Spleen (tissue), 11 donors: ENCODE results near the gene TBC1D22A. TPM values are rescaled to one million over a fixed set of nuclear protein-coding genes. Genes with fewer than 3 reads are reported as not detected.

ENCODE experiments used
- DNase-seq: peaks from one replicate; pipeline ENCODE4 v3.0.0-alpha.2; 2020
- H3K27ac ChIP-seq, 8 donors: fragments of 200-600 bp; sonication (generic) in 7 of 8; 1 replicate in 4 of 8; 2 replicates in 4 of 8; pipeline versions ENCODE4 v1.5.0 to v1.8.0; 2016 to 2021; ENCODE audit warnings: inconsistent platforms in 4 of 8, mild to moderate bottlenecking in 4 of 8, moderate library complexity in 1 of 8
- H3K27me3 ChIP-seq, 7 donors: fragments of 200-600 bp; sonication (generic) in 6 of 7; replicated peaks in 1 of 7; 1 replicate in 4 of 7; 2 replicates in 3 of 7; pipeline versions ENCODE4 v1.5.0 to v1.8.0; 2016 to 2021; ENCODE audit warnings: inconsistent platforms in 3 of 7, mild to moderate bottlenecking in 1 of 7
- H3K36me3 ChIP-seq, 6 donors: fragments of 200-600 bp; sonication (generic) in 5 of 6; 1 replicate in 4 of 6; 2 replicates in 2 of 6; pipeline versions ENCODE4 v1.5.0 to v1.8.0; 2016 to 2021; ENCODE audit warnings: inconsistent platforms in 2 of 6
- H3K4me1 ChIP-seq, 6 donors: fragments of 200-600 bp; sonication (generic) in 5 of 6; 1 replicate in 3 of 6; 2 replicates in 3 of 6; pipeline versions ENCODE4 v1.5.0 to v1.8.0; 2016 to 2021; ENCODE audit warnings: inconsistent platforms in 3 of 6
- H3K4me3 ChIP-seq, 8 donors: fragments of 200-600 bp; sonication (generic) in 7 of 8; 1 replicate in 4 of 8; 2 replicates in 4 of 8; pipeline versions ENCODE4 v1.5.0 to v1.8.0; 2016 to 2021; ENCODE audit warnings: inconsistent platforms in 4 of 8, mild to moderate bottlenecking in 4 of 8, moderate library complexity in 2 of 8
- H3K9me3 ChIP-seq, 8 donors: fragments of 200-600 bp; sonication (generic) in 7 of 8; 1 replicate in 4 of 8; 2 replicates in 4 of 8; pipeline versions ENCODE4 v1.5.0 to v1.8.0; 2016 to 2021; ENCODE audit warnings: inconsistent platforms in 4 of 8
- POLR2A ChIP-seq, 3 donors: fragments of 450-650 bp; IDR thresholded peaks; one replicate each; pipeline ENCODE4 v1.5.1; 2017; ENCODE audit warnings: antibody characterized with exemption in 3 of 3, mild to moderate bottlenecking in 1 of 3
- POLR2AphosphoS5 ChIP-seq, 3 donors: sonication (generic); formaldehyde crosslinking; IDR thresholded peaks; one replicate each; pipeline ENCODE4 v1.5.1; 2017; ENCODE audit warnings: antibody characterized with exemption in 3 of 3
- WGBS, 5 donors: extraction: QIAGEN DNeasy Blood & Tissue Kit in 3 of 5; methylation state at CpG; one replicate each; pipeline versions ENCODE4 v1.1.5 to v1.1.7; 2013 to 2018; 5-methylcytosine and 5-hydroxymethylcytosine counted together
- intact Hi-C: fragments of 100-400 bp; cut with DNase I; formaldehyde crosslinking; loops from one replicate; pipeline ENCODE4 v1.15.0; 2023; ENCODE audit warnings: low total_unique reads
- polyA plus RNA-seq, 3 donors: library from polyadenylated mRNA; stranded (reverse); fragments of 200-250 nt; gene quantifications; one replicate each; pipeline ENCODE4 v1.2.1, GENCODE V29; 2013
- total RNA-seq, 7 donors: library from RNA; depleted of rRNA in 3 of 7; stranded (reverse); fragments of >200 nt in 3 of 7; fragmentation: NEBNext Ultra II Directional in 4 of 7; extraction: Animal tissue kit (Norgen Biotek cat#: 25700) in 4 of 7; gene quantifications; one replicate each; pipeline versions ENCODE4 v1.1.0 to v1.2.1, GENCODE V29; 2016 to 2021
- TF ChIP-seq, protein P1 (sequence below), 11 experiments: fragments of 200-600 bp in 7 of 11; fragments of 450-650 bp in 4 of 11; sonication (generic) in 4 of 11; IDR thresholded peaks in 8 of 11; conservative IDR thresholded peaks in 3 of 11; 1 replicate in 7 of 11; 2 replicates in 4 of 11; pipeline versions ENCODE4 v1.4.0 to v1.8.0; 2016 to 2021; ENCODE audit warnings: antibody characterized with exemption in 11 of 11, inconsistent platforms in 4 of 11, mild to moderate bottlenecking in 1 of 11
- donor health status: healthy with polysubstance abuse.
- donor health status: DM: no; HTN: no; CAD: no; lungs with moderate emphysema.
- donor health status: DM: no; HTN: no; CAD: no.
- donor health status: Bipolar disorder and iron deficiency.
- donor health status: healthy.
- donor health status: DM: no; HTN: no; CAD: no.
- donor health status: DM: yes; HTN: yes; CAD: no.

TBC1D22A gene
- total and polyA plus RNA-seq, 10 donors, result 17.2 to 66.9 (median 49.6) TPM

GRCh38 chr22:47125603-47126002 is 363.2 kb downstream of the TBC1D22A start:
- no peaks in the 10 kb centered on the region for H3K27me3 ChIP-seq
- no peaks in the 10 kb centered on the region for H3K4me1 ChIP-seq
- no peaks in the 10 kb centered on the region for H3K9me3 ChIP-seq
- no peak overlapping the region for H3K27ac ChIP-seq
- H3K4me3 ChIP-seq, result no peak overlapping the region
- TF ChIP-seq POLR2A (IDR thresholded peaks at IDR 0.05) (no peak), POLR2AphosphoS5 (IDR thresholded peaks at IDR 0.05) (no peak)
- TF ChIP-seq, protein P1, sequence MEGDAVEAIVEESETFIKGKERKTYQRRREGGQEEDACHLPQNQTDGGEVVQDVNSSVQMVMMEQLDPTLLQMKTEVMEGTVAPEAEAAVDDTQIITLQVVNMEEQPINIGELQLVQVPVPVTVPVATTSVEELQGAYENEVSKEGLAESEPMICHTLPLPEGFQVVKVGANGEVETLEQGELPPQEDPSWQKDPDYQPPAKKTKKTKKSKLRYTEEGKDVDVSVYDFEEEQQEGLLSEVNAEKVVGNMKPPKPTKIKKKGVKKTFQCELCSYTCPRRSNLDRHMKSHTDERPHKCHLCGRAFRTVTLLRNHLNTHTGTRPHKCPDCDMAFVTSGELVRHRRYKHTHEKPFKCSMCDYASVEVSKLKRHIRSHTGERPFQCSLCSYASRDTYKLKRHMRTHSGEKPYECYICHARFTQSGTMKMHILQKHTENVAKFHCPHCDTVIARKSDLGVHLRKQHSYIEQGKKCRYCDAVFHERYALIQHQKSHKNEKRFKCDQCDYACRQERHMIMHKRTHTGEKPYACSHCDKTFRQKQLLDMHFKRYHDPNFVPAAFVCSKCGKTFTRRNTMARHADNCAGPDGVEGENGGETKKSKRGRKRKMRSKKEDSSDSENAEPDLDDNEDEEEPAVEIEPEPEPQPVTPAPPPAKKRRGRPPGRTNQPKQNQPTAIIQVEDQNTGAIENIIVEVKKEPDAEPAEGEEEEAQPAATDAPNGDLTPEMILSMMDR (IDR thresholded peaks at IDR 0.05 in 8 of 11, conservative IDR thresholded peaks at IDR 0.05 in 3 of 11), result no peak
- intact Hi-C loops, result no loop called here
- DNase-seq, result peak; percentile 62
- 80 to 90% (median 84%) methylated on average over 5 of the region's 5 CpGs for WGBS, 5 donors
- peaks cover 0 to 39% (median 0%) of the 10 kb centered on the region in 6 donors for H3K36me3 ChIP-seq

GRCh38 chr22:47126344-47126811 is 363.9 kb downstream of the TBC1D22A start:
- Histone ChIP-seq H3K4me3 (no peak overlapping the region), H3K36me3 (peaks cover 0 to 43% (median 0%) of the 10 kb centered on the region in 6 donors), H3K4me1 (no peaks in the 10 kb centered on the region), H3K27me3 (no peaks in the 10 kb centered on the region), H3K9me3 (no peaks in the 10 kb centered on the region), H3K27ac (no peak overlapping the region)
- 83 to 93% (median 85%) methylated on average over 5 to 10 of the region's 10 CpGs for WGBS, 5 donors
- intact Hi-C loops, result no loop called here
- DNase-seq, result peak; percentile 47
- TF ChIP-seq, protein P1 (IDR thresholded peaks at IDR 0.05 in 8 of 11, conservative IDR thresholded peaks at IDR 0.05 in 3 of 11), result no peak
- TF ChIP-seq POLR2AphosphoS5 (IDR thresholded peaks at IDR 0.05), result peak in 1 of 3 donors; percentile 16

DNA sequence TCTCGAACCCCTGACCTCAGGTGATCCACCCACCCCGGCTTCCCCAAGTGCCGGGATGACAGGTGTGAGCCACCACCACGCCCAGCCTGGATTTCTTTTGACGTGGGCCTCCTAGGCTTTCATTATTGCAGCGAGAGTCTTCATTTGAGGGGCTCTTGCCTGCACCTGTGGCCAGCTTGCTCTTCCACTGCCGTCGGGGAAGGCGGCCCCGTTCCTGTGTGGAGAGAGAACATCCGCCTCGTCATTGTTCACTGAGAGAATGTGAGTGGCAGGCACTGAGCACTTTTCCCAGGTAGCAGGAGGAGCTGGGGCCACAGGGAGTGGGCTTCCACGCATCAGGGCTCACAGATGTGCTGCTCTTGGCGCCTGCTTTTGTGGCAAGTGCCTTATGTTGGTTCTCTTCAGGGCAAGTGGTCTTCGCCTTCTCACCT is 365.0 kb downstream of the TBC1D22A start:
- DNase-seq, result peak; percentile 42
- WGBS, 5 donors, result 91 to 97% (median 94%) methylated on average over 13 to 15 of the region's 15 CpGs
- Histone ChIP-seq H3K36me3 (peaks cover 0 to 43% (median 0%) of the 10 kb centered on the region in 6 donors), H3K27ac (no peak overlapping the region), H3K27me3 (no peaks in the 10 kb centered on the region), H3K4me3 (no peak overlapping the region), H3K9me3 (no peaks in the 10 kb centered on the region), H3K4me1 (no peaks in the 10 kb centered on the region)
- no peak for TF ChIP-seq POLR2AphosphoS5 (IDR thresholded peaks at IDR 0.05)
- TF ChIP-seq POLR2A (IDR thresholded peaks at IDR 0.05), result no peak
- TF ChIP-seq, protein P1 (IDR thresholded peaks at IDR 0.05 in 8 of 11, conservative IDR thresholded peaks at IDR 0.05 in 3 of 11), result no peak
- intact Hi-C loops, result no loop called here

- no peaks in the 10 kb centered on the region for H3K4me1 ChIP-seq
- H3K9me3 ChIP-seq, result no peaks in the 10 kb centered on the region
- H3K27me3 ChIP-seq, result no peaks in the 10 kb centered on the region
- H3K4me3 ChIP-seq, result no peak overlapping the region
- no peak overlapping the region for H3K27ac ChIP-seq
- WGBS, 5 donors, result 82 to 100% (median 91%) methylated on average over 4 to 6 of the region's 7 CpGs
- DNase-seq, result no peak
- TF ChIP-seq POLR2A (IDR thresholded peaks at IDR 0.05) (no peak), POLR2AphosphoS5 (IDR thresholded peaks at IDR 0.05) (no peak)
- TF ChIP-seq, protein P1 (IDR thresholded peaks at IDR 0.05 in 8 of 11, conservative IDR thresholded peaks at IDR 0.05 in 3 of 11), result no peak
- intact Hi-C loops, result no loop called here
- H3K36me3 ChIP-seq, result peaks cover 0 to 45% (median 0%) of the 10 kb centered on the region in 6 donors
These were observed 365.8 kb downstream of the TBC1D22A start for GRCh38 chr22:47128216-47128615.
